CD4-positive, CD25-positive, alpha-beta regulatory T cell (primary cell): ENCODE measurements around the gene LRP2. TPM values are rescaled to one million over a fixed set of nuclear protein-coding genes. Genes with fewer than 3 reads are reported as not detected.

Experiments used
- ATAC-seq, 2 donors: fragments of 150-1000 bp; cut with Tn5 transposase; one replicate each; pipeline ENCODE4 v1.10.0; 2021; ENCODE audit warnings: low read depth in 2 of 2, moderate number of reproducible peaks in 2 of 2, moderate library complexity in 1 of 2
- DNase-seq, 3 donors: peaks; one replicate each; pipeline versions ENCODE4 v3.0.0 to v3.0.0-alpha.2; 2012 to 2022; ENCODE audit warnings: mixed read lengths in 1 of 3
- H3K27ac ChIP-seq: one replicate; pipeline ENCODE4 v1.7.0; 2013; ENCODE audit warnings: mild to moderate bottlenecking, low read length; ENCODE audit not compliant: insufficient read depth, poor library complexity, severe bottlenecking
- H3K27me3 ChIP-seq: one replicate; pipeline ENCODE4 v1.7.0; 2013; ENCODE audit warnings: low read length; ENCODE audit not compliant: control insufficient read depth, insufficient read depth
- H3K36me3 ChIP-seq: one replicate; pipeline ENCODE4 v1.7.0; 2013; ENCODE audit warnings: mild to moderate bottlenecking, low read length, moderate library complexity; ENCODE audit not compliant: control insufficient read depth, insufficient read depth
- H3K4me1 ChIP-seq: 2 replicates; pipeline ENCODE4 v1.7.0; 2013; ENCODE audit warnings: mild to moderate bottlenecking, low read length; ENCODE audit not compliant: insufficient read depth, control insufficient read depth, poor library complexity, severe bottlenecking
- H3K4me3 ChIP-seq: one replicate; pipeline ENCODE4 v1.7.0; 2013; ENCODE audit warnings: low read depth, mild to moderate bottlenecking, low read length, moderate library complexity
- H3K9me3 ChIP-seq, 2 experiments: 1 replicate in 1 of 2; 2 replicates in 1 of 2; pipeline ENCODE4 v1.7.0; 2013; ENCODE audit warnings: low read length in 2 of 2, mild to moderate bottlenecking in 1 of 2, moderate library complexity in 1 of 2; ENCODE audit not compliant: control insufficient read depth in 2 of 2
- H3K27ac Mint-ChIP-seq, 3 donors: one replicate each; pipeline ENCODE4 v1.8.0; 2020 to 2022; ENCODE audit warnings: mild to moderate bottlenecking in 3 of 3, mixed read lengths in 3 of 3, moderate library complexity in 2 of 3
- H3K27me3 Mint-ChIP-seq: one replicate; pipeline ENCODE4 v1.8.0; 2022; ENCODE audit warnings: mild to moderate bottlenecking, mixed read lengths
- H3K36me3 Mint-ChIP-seq: one replicate; pipeline ENCODE4 v1.8.0; 2020; ENCODE audit warnings: mixed read lengths
- H3K4me1 Mint-ChIP-seq, 4 donors: one replicate each; pipeline ENCODE4 v1.8.0; 2020 to 2022; ENCODE audit warnings: mixed read lengths in 4 of 4, mild to moderate bottlenecking in 1 of 4
- H3K4me3 Mint-ChIP-seq, 4 donors: one replicate each; pipeline ENCODE4 v1.8.0; 2020 to 2022; ENCODE audit warnings: mild to moderate bottlenecking in 4 of 4, mixed read lengths in 4 of 4, moderate library complexity in 3 of 4
- H3K9me3 Mint-ChIP-seq, 7 donors: one replicate each; pipeline ENCODE4 v1.8.0; 2020 to 2022; ENCODE audit warnings: mixed read lengths in 7 of 7, mild to moderate bottlenecking in 3 of 7, moderate library complexity in 2 of 7
- polyA plus RNA-seq, 4 donors: library from polyadenylated mRNA; unstranded; fragments of 300-500 nt; fragmentation: Illumina TruSeq; gene quantifications; one replicate each; pipeline ENCODE4 v1.2.3, GENCODE V29; 2021
- total RNA-seq: library from RNA; stranded (reverse); gene quantifications from one replicate; pipeline ENCODE4 v1.2.3, GENCODE V29; 2022

LRP2 gene
- total and polyA plus RNA-seq, 5 donors from 2014 or later = not detected

GRCh38 chr2:169294001-169294675 lies 68.2 kb downstream of the LRP2 start:
- Histone ChIP-seq H3K27me3 (no peaks in the 10 kb centered on the region), H3K36me3 (no peaks in the 10 kb centered on the region), H3K9me3 (peaks cover 0 to 1% of the 10 kb centered on the region in 2 experiments), H3K27ac (no peak overlapping the region), H3K4me1 (no peaks in the 10 kb centered on the region), H3K4me3 (no peak overlapping the region)
- H3K4me1 Mint-ChIP-seq = no peaks in the 10 kb centered on the region
- ATAC-seq (no peak), DNase-seq (no peak)
- H3K4me3 Mint-ChIP-seq = no peak overlapping the region
- no peak overlapping the region for H3K27ac Mint-ChIP-seq
- no peaks in the 10 kb centered on the region for H3K27me3 Mint-ChIP-seq
- H3K9me3 Mint-ChIP-seq = peaks cover 0 to 2% (median 0%) of the 10 kb centered on the region in 7 donors
- no peaks in the 10 kb centered on the region for H3K36me3 Mint-ChIP-seq

GRCh38 chr2:169291517-169291916 lies 70.8 kb downstream of the LRP2 start:
- Histone ChIP-seq H3K27ac (no peak overlapping the region), H3K4me3 (no peak overlapping the region), H3K27me3 (no peaks in the 10 kb centered on the region), H3K4me1 (no peaks in the 10 kb centered on the region), H3K36me3 (no peaks in the 10 kb centered on the region), H3K9me3 (peaks cover 0 to 1% of the 10 kb centered on the region in 2 experiments)
- no peaks in the 10 kb centered on the region for H3K4me1 Mint-ChIP-seq
- no peak for DNase-seq
- H3K36me3 Mint-ChIP-seq = no peaks in the 10 kb centered on the region
- peaks cover 0 to 2% (median 0%) of the 10 kb centered on the region in 7 donors for H3K9me3 Mint-ChIP-seq
- ATAC-seq = no peak
- no peaks in the 10 kb centered on the region for H3K27me3 Mint-ChIP-seq
- no peak overlapping the region for H3K4me3 Mint-ChIP-seq
- H3K27ac Mint-ChIP-seq = no peak overlapping the region

DNA sequence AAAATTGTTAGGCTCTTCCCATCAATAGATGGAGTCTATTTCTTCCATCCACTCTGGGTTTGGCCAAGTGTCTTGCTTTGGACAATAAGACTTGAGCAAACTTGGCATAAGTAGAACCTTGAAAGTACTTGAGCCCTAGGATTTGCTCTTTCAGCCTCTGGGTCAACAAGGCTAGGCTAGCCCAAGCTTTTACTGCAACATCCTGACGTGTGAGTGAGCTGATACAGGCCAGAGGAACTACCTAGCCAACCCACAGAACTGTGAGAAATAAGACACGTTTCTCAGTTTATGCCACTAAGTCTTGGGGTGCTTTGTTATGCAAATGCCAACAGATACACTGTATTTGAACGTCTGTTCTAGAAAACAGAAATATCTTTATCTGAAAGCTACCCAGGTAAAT lies 71.9 kb downstream of the LRP2 start:
- no peak for DNase-seq
- Mint-ChIP-seq H3K4me1 (no peaks in the 10 kb centered on the region), H3K27me3 (no peaks in the 10 kb centered on the region), H3K9me3 (peaks cover 0 to 2% (median 0%) of the 10 kb centered on the region in 7 donors), H3K27ac (no peak overlapping the region), H3K4me3 (no peak overlapping the region), H3K36me3 (no peaks in the 10 kb centered on the region)
- Histone ChIP-seq H3K4me1 (no peaks in the 10 kb centered on the region), H3K27me3 (no peaks in the 10 kb centered on the region), H3K4me3 (no peak overlapping the region), H3K36me3 (no peaks in the 10 kb centered on the region), H3K9me3 (peaks cover 0 to 1% of the 10 kb centered on the region in 2 experiments), H3K27ac (no peak overlapping the region)
- no peak for ATAC-seq

GRCh38 chr2:169287666-169288065 lies 74.7 kb downstream of the LRP2 start:
- H3K27me3 Mint-ChIP-seq = no peaks in the 10 kb centered on the region
- Histone ChIP-seq H3K9me3 (peaks cover 0 to 1% of the 10 kb centered on the region in 2 experiments), H3K27me3 (no peaks in the 10 kb centered on the region), H3K27ac (no peak overlapping the region), H3K36me3 (no peaks in the 10 kb centered on the region), H3K4me1 (no peaks in the 10 kb centered on the region), H3K4me3 (no peak overlapping the region)
- DNase-seq (no peak), ATAC-seq (no peak)
- no peak overlapping the region for H3K27ac Mint-ChIP-seq
- no peak overlapping the region for H3K4me3 Mint-ChIP-seq
- H3K9me3 Mint-ChIP-seq = peaks cover 0 to 4% (median 0%) of the 10 kb centered on the region in 7 donors
- H3K36me3 Mint-ChIP-seq = no peaks in the 10 kb centered on the region
- H3K4me1 Mint-ChIP-seq = no peaks in the 10 kb centered on the region

- no peak overlapping the region for H3K4me3 ChIP-seq
- no peaks in the 10 kb centered on the region for H3K36me3 ChIP-seq
- ATAC-seq = no peak
- H3K4me3 Mint-ChIP-seq = no peak overlapping the region
- no peaks in the 10 kb centered on the region for H3K4me1 ChIP-seq
- no peaks in the 10 kb centered on the region for H3K27me3 Mint-ChIP-seq
- H3K27ac ChIP-seq = no peak overlapping the region
- H3K4me1 Mint-ChIP-seq = no peaks in the 10 kb centered on the region
- H3K9me3 Mint-ChIP-seq = peaks cover 0 to 4% (median 0%) of the 10 kb centered on the region in 7 donors
- DNase-seq = no peak
- H3K9me3 ChIP-seq = peaks cover 0 to 1% of the 10 kb centered on the region in 2 experiments
- no peaks in the 10 kb centered on the region for H3K27me3 ChIP-seq
- no peaks in the 10 kb centered on the region for H3K36me3 Mint-ChIP-seq
- no peak overlapping the region for H3K27ac Mint-ChIP-seq
Observed at GRCh38 chr2:169286624-169287231, 75.6 kb downstream of the LRP2 start.

DNA sequence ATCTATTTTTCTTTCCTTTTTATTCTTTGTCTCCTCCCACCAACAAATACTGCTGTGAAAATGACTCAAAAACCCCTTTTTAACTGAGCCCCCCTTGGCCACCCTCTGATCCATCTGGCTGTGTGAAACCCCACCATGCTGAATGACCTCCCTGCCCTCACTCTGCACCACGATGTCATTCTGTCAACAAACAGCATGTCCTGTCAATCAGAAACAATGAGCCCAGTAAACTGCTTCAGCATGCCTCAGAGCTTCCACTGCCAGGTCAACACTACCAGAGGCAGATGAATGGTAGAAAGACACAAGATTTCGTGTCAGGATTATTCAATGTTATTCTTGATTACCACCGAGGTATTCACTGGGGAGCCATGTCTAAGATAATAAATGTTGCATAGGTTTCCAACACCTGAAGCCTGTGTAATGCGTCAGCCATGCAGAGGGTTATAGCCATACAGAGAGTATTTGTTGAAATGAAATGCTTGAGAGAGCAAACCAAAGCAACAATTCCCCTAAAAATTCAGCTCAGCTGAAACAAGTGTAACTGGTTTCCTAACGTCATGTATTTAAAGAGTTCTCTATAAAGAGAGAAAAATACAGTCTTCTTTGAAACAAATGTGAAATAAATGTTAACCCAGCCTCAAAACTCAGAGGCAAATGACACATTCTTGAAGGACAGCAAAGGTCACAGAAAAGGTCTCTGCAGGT lies 76.7 kb downstream of the LRP2 start:
- Mint-ChIP-seq H3K27ac (no peak overlapping the region), H3K27me3 (no peaks in the 10 kb centered on the region), H3K4me1 (no peaks in the 10 kb centered on the region), H3K36me3 (no peaks in the 10 kb centered on the region), H3K4me3 (no peak overlapping the region), H3K9me3 (peaks cover 0 to 4% (median 0%) of the 10 kb centered on the region in 7 donors)
- no peak overlapping the region for H3K27ac ChIP-seq
- H3K4me1 ChIP-seq = no peaks in the 10 kb centered on the region
- no peak overlapping the region for H3K4me3 ChIP-seq
- no peaks in the 10 kb centered on the region for H3K27me3 ChIP-seq
- peaks cover 0 to 1% of the 10 kb centered on the region in 2 experiments for H3K9me3 ChIP-seq
- DNase-seq (no peak), ATAC-seq (no peak)
- no peaks in the 10 kb centered on the region for H3K36me3 ChIP-seq

DNA sequence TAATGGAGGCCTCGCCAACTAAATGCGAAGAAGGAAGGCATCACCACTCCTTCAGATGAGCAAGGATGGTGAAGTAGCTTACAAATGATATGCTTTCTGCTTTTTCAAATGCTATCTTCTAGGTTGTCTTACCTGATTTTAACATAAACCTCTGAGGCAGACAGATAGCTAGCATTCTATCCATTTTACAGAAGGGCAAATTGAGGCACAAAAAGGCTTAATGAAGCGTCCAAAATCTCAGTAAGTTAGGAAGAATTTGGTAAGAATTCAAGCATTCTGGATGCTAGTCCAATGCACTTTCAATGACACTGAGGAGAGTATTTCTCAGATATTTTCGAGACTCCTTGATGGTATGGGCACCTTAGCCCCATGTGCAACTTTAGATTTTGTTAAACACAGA lies 81.8 kb downstream of the LRP2 start:
- no peaks in the 10 kb centered on the region for H3K27me3 Mint-ChIP-seq
- peaks cover 0 to 4% (median 0%) of the 10 kb centered on the region in 7 donors for H3K9me3 Mint-ChIP-seq
- ATAC-seq (no peak), DNase-seq (no peak)
- Histone ChIP-seq H3K4me1 (no peaks in the 10 kb centered on the region), H3K4me3 (no peak overlapping the region), H3K9me3 (no peaks in the 10 kb centered on the region), H3K27me3 (no peaks in the 10 kb centered on the region), H3K36me3 (no peaks in the 10 kb centered on the region), H3K27ac (no peak overlapping the region)
- H3K4me3 Mint-ChIP-seq = no peak overlapping the region
- no peaks in the 10 kb centered on the region for H3K36me3 Mint-ChIP-seq
- no peaks in the 10 kb centered on the region for H3K4me1 Mint-ChIP-seq
- no peak overlapping the region for H3K27ac Mint-ChIP-seq
